HG02798 (cell line): ENCODE measurements around the gene CCNJ.
"Not testable (repeated sequence)": the region's sequence is repeated elsewhere in the genome, so short reads cannot be mapped to it uniquely, and the experiment has no call there.

Experiments used
- ATAC-seq: cut with Tn5 transposase; IDR thresholded peaks from one replicate; pipeline ENCODE4 v1.9.1; 2021; ENCODE audit warnings: mild to moderate bottlenecking; ENCODE audit not compliant: unreplicated experiment, poor library complexity

Gene CCNJ, protein sequence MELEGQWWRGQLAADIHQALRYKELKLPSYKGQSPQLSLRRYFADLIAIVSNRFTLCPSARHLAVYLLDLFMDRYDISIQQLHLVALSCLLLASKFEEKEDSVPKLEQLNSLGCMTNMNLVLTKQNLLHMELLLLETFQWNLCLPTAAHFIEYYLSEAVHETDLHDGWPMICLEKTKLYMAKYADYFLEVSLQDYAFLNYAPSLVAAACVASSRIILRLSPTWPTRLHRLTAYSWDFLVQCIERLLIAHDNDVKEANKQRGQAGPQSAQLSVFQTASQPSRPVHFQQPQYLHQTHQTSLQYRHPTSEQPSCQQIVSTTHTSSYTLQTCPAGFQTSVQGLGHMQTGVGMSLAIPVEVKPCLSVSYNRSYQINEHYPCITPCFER

DNA sequence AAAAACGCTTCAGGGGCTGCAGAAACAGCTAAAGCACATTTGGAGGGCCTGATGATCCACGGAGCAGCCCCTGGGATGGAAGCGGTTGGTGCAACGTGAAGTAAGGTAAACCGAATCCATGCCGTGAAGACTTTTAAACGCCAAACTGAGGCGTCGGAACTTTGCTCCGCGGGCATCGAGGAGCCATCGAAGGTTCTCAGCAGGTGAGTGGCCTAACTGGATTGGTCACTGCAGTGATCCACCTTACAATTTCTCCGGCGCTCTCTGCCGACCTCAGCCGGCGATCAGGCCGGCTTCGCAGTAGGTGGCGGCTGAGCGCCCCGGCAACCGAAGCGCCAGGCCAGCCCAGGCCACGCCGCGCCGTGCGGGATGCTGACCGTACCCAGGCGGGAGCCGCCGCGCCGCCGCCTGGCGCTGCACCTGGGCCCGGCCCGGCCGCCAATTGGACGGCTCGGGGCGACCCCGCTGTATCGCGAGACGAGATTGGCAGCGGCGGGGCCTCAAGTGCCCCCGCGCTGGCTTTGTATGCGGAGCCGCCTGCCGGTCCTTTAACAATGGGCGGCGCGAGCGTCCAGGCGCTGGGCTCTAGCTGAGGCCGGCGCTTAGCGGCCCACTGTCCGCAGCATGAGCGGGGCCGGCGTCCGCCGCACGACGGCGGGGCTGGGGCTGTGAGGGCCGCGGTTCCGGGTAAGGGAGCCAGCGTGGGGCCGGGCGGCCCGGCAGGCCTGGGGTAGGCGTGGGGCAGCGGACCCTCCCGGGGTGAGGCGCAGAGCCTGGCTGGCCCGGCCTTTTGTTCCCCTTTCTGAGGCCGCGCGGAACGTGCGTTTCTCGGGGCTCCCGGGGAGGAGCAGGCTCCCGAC is at the start of gene CCNJ:
CCNJ (plus strand) TSS at position 551 of the 860 bp plus-strand sequence. CDS start 811 bp downstream, outside the sequence.
- peak; percentile 88 for ATAC-seq

DNA sequence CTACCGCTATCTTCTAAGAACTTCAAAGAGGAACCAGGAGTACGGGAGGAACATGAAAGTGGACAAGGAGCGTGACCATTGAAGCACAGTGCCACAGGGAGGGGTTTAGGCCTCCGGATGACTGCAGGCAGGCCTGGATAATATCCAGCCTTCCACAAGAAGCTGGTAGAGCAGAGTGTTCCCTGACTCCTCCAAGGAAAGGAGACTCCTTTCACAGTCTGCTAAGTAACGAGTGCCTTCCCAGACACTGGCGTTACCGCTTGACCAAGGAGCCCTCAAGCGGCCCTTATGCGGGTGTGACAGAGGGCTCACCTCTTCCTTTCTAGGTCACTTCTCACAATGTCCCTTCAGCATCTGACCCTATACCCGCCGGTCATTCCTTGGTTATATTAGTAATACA is 49.0 kb upstream of the CCNJ start:
- ATAC-seq, result not testable (repeated sequence)

DNA sequence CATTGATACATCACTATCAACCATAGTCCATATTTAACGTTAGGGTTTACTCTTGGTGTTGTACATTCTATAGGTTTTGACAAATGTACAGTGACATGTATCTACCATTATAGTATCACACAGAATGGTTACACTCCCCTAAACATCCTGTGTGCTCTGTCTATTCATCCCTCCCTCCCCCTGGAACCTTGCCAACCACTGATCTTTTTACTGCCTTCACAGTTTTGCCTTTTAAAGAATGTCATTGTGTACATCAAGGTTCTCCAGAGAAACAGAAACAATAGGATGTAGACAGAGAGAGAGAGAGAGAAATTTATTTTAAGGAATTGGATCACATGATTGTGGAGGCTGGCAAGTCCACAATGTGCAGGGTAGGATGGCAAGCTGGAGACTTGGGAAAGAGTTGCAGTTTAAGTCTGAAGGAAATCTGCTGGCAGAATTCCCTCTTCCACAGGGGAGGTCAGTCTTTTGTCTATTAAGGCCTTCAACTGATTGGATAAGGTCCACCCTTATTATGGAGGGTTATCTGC is 45.1 kb upstream of the CCNJ start:
- ATAC-seq, result no peak

DNA sequence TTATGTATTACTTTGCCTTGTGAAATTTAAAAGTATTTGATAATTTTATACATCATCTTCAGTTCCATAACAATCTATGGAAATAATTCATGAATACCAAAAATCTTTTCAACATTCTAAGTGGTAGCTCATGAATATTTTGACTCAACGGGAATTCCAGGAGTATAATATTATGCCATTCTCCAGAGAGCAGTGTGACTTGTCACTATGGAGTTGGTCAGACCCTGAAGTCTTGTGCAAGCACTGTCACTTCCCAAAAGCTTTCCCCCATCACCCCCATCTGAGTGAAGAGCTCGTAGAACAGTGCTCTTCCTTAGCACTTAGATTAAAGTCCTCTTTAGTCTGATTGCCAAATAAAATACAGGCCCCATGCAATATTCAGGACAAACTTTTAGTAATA is 29.4 kb upstream of the CCNJ start:
- no peak for ATAC-seq

DNA sequence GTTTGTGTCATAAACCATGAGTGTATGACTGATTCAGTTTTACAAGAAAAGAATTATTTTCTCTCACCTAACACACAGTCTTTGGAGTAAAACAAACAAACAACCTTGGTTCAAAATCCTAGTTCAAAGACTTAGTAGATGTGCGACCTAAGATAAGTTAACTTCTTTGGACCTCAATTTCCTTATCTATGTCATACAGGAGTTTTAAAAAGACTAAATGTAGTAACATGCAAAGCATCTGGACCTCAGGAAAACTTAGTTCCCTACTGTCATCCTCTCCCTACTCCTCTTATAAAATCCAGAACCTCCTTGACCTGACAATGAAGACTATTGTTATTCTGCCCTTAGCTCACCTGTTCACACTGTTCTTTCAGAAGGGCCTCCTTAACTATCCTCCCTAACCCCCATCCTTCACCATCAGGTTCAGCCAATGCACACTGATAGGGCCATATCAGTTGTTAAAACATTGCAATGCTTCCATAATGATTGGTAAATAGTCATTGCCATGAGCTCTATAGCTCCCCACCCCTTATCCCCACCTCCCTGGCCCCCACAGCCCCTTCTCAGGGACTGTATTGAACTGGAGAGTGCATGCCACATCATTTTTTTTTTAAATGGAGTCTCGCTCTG is 28.8 kb upstream of the CCNJ start:
- ATAC-seq, result no peak

DNA sequence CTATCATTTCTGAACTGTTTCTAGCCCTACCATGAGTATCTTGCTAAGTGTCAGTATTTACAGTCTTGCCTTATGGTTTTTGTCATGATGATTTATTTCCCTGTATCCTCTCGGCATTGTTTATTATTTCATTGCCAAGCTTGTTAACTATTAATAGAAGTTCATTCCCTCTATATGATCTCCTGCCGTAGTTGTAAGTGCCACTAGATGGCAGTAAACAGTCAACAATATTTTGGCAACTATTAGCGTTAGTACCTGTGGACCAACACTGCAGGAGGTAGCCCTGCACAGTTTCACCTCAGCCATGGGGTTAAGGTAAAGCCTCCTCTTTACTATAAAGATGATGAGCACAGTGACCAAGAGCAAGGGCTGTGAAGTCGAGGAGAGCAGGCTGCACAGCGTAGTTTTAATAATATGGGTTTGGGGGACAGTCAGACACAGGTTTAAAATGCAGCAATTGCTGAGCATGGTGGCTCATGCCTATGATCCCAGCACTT is 26.1 kb upstream of the CCNJ start:
- ATAC-seq, result peak; percentile 80

DNA sequence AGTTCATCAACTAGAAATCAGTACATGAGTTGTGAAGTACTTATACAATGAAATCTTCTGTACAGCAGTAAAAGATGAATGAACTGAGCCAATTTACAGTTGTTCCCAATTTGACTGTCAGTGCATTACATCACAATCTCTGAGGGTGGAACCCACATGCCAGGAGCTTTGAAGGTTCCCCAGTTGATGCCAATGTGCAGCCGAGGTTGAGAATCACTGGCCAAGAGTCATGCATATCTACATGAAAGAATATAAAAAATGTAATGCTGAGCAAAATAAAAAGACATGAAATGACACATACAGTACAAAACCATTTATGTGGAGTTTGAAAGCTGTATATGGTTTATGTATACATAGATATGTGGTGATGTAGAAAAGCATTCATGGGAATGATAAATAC is 22.1 kb upstream of the CCNJ start:
- no peak for ATAC-seq

DNA sequence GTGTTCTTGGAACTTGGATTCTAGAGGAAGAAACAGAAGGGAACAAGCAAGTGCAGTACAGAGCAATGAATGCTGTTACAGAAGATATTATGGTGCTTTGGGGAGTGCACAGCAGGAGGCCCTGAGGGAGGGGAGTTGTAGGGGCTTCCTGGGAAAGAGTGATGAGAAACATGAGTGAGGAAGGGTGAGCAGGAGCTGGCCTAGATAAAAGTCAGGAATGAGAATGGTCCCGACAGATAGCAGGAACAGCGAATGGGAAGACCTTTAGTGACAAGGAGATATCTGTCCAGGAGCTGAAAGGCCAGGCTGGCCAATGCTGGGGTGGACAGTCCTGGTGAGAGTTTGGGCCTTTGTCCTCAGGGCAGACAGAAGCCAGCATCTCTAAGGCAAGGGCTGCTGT is 20.6 kb upstream of the CCNJ start:
- ATAC-seq, result no peak

DNA sequence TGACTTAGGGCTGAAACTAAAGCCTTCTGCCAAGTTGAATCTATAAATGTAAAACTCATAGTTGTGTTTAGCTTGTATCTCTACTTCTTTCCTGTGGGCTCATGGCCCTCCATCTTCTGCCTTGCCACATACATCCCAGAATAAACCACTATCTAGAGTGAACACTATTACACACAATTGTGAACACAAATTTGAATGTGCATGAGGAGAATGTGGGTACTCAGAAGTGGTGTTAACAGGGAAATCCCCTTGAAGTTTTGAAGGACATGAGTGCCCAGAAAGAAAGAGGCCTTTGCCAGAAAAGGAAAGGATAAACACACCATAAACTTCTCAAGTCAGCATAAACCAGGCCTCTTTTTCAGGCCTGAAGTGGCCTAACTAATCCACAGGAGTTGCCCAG is 20.2 kb upstream of the CCNJ start:
- ATAC-seq, result no peak

DNA sequence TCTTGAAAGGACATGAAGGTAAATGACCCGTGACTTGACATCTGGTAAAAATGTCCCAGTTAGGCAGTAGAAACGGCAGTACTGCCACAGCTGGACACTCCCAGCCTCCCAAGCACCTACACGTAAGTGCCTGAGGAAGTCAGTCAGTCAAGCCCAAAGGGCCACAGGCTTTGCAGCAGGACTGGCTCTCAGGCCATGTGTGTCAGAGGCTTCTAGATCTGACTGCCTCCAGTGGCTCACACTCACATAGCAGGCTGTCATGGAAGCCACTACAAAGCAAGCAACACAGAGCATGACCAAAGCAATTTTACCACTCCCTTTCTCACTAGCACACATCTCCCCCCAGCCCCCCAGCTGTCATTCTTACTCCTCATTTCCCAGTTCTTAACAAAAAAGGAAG is 17.8 kb upstream of the CCNJ start:
- ATAC-seq, result peak; percentile 57

DNA sequence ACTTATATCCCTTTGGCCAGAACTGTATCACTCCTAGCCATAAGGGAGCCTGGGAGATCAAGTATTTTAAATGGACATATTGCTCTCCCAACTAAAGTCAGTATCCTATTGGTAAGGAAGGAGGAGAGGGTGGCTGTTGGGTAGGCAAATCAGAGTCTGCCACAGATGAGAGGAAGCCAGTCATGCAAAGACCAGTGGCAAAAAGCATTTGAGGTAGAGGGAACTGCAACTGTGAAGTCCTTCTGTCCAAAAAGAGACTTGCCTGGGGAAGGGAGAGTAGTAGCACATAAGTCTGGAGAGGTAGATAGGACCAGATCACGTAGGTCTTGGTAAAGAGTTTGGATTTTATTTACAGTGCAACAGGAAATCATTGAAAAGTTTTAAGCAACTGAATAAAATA is 8.8 kb upstream of the CCNJ start:
- no peak for ATAC-seq

DNA sequence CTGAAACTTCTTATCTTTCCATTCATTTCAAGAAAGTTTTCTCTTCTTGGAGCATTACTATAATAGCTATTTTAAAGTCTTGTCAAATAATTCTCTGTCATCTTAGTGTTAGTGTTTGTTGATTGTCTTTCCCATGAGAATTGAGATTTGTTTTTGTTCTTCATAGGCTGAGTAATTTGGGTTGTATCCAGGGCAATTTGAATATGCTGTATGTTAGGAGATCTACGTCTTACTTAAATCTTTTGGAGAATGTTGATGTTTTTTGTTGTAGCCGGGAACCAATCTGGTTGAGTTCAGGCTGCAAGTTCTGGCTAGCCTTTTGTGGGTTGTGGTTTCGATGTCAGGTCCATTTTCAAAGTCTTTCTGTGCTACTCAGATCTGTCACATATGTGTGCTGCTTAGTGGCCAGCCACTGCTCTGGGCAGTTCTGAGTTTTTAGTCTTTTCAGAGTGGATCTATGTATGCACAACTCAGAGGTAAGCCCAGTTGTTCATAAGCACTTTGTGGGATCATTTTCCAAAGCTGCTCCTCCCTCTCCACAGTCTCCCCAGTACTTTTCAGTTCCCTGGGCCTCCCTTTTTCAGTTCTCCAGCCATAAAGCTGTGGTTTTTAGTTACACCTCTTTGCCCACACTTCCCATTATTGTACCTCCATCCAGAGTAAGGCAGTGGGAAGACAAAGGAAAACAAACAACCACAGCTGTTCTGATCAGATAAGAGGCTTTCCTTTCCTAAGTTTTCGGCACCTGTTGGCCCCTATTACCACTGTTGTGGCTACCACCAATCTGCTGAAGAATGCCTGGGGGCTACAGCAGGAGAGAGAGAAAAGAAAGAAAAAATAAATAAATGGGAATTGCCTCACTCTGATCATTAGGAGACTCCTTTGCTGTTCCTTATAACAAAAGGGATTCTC is 4.7 kb upstream of the CCNJ start:
- no peak for ATAC-seq

DNA sequence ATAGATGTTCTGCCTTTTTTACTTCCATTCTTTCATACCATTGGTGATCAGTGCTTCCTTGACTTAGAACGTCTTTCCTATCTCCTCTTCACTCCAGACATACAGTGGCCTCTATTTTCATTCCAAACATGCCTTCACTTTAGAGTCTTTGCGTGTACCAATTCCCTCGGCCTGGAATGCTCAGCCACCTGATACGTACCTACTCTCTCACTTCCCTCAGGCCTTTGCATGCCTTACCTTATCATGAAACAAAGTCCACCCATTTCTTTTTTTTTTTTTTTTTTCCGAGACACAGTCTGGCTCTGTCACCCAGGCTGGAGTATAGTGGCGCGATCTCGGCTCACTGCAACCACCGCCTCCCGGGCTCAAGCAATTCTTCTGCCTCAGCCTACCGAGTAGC is 2.2 kb upstream of the CCNJ start:
- ATAC-seq, result no peak

DNA sequence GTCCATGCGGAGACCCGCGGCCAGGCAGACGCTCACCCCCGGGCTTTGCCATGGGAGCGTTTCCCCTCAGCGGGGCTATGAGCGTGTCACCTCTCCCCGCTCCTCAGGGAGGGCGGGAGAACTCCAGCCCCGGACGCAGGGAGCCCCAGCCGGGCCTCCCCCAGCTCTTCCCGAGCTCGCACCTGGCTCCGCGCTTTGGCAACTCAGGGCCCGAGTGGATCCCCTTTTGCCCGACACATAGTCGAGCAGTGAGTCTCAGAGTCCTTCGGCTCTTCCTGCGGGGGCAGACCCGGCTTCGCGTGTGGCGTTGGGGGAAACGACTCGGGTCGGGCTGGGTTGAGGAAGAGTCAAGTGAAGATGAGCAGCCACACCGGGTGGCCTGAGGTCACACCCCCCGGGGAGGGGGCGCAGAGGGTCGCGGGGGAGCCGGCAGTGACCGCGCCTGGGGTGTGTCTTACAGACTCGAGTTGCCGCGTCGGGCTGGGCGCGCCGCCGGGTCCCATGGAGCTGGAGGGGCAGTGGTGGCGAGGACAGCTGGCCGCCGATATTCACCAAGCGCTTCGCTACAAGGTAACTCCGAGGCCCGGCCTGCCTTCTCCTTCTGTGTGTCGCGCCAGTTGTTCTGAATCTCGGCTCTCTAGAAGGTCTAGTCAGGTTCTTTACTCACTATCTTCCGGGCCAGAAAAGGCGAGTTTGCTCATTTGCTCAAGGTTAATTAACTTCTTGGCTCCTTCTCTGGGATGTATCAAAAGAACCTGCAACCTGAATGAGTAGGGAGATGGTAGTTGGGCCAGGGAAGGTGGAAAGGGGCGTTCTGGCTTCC is 721 bp downstream of the CCNJ start:
- ATAC-seq, result peak; percentile 33

DNA sequence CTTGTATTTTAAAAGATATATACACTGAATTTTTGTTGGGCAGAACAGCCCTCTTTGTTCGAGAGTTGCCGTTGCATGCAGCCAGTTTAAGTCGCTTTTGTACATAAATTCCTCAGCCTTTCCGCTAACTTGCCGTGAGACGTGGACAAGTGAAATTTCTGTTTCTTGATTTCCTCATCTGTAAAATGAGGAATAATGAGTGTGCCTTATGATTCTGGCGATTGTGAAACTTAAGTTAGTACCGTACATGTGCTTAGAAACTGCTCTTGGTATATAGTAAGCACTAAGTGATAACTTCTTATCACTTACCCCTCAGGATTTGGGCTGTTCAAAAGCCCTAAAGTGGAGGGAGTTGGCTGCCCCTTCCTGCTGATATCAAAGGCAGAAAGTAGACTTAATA is 1.4 kb downstream of the CCNJ start:
- ATAC-seq, result no peak

DNA sequence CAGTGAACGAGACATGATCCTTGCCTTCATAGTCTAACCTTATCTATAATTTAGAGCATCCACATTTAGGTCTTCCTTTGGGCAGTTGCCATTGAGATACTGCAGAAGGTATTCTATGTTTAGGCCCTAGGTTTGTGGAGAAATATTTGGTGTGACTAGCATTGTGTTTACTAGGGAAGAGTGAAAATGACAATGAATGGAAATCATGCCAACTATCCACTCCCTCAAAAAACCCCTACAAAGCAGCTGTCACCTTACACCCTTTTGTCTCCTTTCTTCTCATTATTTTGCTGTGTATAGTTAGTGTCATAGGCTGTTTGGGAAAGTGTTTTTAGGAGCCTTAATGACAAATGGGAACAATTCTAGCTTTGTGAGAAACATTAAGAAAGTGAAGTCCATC is 3.2 kb downstream of the CCNJ start:
- ATAC-seq, result no peak

DNA sequence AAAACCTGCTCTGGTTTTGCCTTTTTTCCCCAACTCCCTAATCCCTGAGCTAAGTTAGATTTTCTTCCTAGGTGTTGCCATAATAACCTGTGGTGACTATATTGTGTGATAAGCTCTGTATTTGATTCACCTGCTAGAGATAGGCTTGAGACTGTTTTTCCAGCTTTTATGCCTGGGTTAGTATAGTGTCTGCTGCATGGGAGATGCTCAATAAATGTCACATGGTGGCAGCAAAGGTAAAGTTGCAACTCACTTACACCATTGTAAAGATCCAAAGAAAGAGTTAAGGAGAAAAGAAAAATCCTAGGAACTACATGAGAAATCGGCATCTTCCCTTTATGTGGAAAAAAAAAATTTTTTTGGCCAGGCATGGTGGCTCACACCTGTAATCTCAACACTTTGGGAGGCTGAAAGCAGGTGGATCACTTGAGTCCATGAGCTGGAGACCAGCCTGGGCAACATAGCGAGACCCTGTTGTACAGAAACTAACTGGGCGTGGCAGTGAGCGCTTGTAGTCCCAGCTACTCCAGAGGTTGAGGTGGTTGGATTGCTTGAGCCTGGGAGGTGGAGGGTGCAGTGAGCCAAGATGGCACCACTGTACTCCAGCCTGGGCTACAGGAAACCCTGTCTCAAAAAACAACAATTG is 3.7 kb downstream of the CCNJ start:
- no peak for ATAC-seq

DNA sequence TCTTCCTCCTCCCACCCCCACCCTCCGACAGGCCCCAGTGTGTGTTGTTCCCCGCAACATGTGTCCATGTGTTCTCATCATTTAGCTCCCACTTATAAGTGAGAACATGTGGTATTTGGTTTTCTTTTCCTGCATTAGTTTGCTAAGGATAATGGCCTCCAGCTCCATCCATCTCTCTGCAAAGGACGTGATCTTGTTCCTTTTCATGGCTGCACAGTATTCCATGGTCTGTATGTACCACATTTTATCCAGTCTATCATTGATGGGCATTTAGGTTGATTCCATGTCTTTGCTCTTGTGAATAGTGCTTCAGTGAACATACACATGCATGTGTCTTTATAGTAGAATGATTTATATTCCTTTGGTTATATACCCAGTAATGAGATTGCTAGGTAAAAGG is 4.5 kb downstream of the CCNJ start:
- not testable (repeated sequence) for ATAC-seq
